SKM-1 (cell line): ENCODE results near the gene KRT71.
"Not testable (repeated sequence)": the region's sequence is repeated elsewhere in the genome, so short reads cannot be mapped to it uniquely, and the experiment has no call there.

Experiments used
- DNase-seq: peaks from one replicate; lab custom pipeline; 2025; ENCODE audit not compliant: unreplicated experiment; lab: John Stamatoyannopoulos, UW

Gene KRT71

GRCh38 chr12:52522346-52523011 lies 30.5 kb downstream of the KRT71 start:
- DNase-seq = no peak

- DNase-seq = no peak
Measured at GRCh38 chr12:52521568-52522266, 31.2 kb downstream of the KRT71 start.

- DNase-seq = no peak
Measured at GRCh38 chr12:52521175-52521567, 31.8 kb downstream of the KRT71 start.

- DNase-seq = no peak
Measured at GRCh38 chr12:52519826-52520662, 32.9 kb downstream of the KRT71 start, which contains the start of gene KRT5. KRT5 (minus strand) TSS chr12:52520394; CDS start chr12:52520296, 98 bp downstream.

GRCh38 chr12:52519387-52519703 lies 33.6 kb downstream of the KRT71 start:
- no peak for DNase-seq

- no peak for DNase-seq
Measured at GRCh38 chr12:52518574-52519386, 34.2 kb downstream of the KRT71 start.

- no peak for DNase-seq
Measured at GRCh38 chr12:52517888-52518287, 35.1 kb downstream of the KRT71 start.

GRCh38 chr12:52517005-52517835 lies 35.7 kb downstream of the KRT71 start:
- no peak for DNase-seq

- no peak for DNase-seq
Measured at GRCh38 chr12:52515927-52516831, 36.8 kb downstream of the KRT71 start.

GRCh38 chr12:52515319-52515646 lies 37.7 kb downstream of the KRT71 start:
- DNase-seq = no peak

GRCh38 chr12:52514471-52515318 lies 38.2 kb downstream of the KRT71 start:
- no peak for DNase-seq

GRCh38 chr12:52513736-52514135 lies 39.2 kb downstream of the KRT71 start:
- no peak for DNase-seq

- DNase-seq = no peak
Measured at GRCh38 chr12:52508211-52508610, 44.7 kb downstream of the KRT71 start.

GRCh38 chr12:52506858-52507715 lies 45.9 kb downstream of the KRT71 start:
- no peak for DNase-seq

GRCh38 chr12:52502877-52503276 lies 50.1 kb downstream of the KRT71 start:
- no peak for DNase-seq

- DNase-seq = no peak
Measured at GRCh38 chr12:52501490-52501889, 51.5 kb downstream of the KRT71 start.

- not testable (repeated sequence) for DNase-seq
Measured at GRCh38 chr12:52500574-52500973, 52.4 kb downstream of the KRT71 start.
